Astrocyte (in vitro differentiated cells and primary cell): ENCODE results near the gene SMPD3. TPM values are rescaled to one million over a fixed set of nuclear protein-coding genes. Genes with fewer than 3 reads are reported as not detected.

Experiments used
- DNase-seq: peaks from one replicate; pipeline ENCODE4 v3.0.0-alpha.2; 2010; ENCODE audit warnings: low read depth
- FAIRE-seq: peaks from 2 replicates; lab custom pipeline; 2011; peaks lifted over from hg19 to GRCh38; lab: Jason Lieb, UNC
- H2AFZ ChIP-seq: 2 replicates; pipeline ENCODE4 v1.6.0; 2012; ENCODE audit warnings: low read depth, low read length, inconsistent platforms
- H3K27ac ChIP-seq: 2 replicates; pipeline ENCODE4 v1.5.1; 2011; ENCODE audit warnings: low read depth, low read length, inconsistent platforms
- H3K27me3 ChIP-seq: 2 replicates; pipeline ENCODE4 v1.6.0; 2011; ENCODE audit warnings: low read length, inconsistent platforms; ENCODE audit not compliant: insufficient read depth
- H3K36me3 ChIP-seq: 2 replicates; pipeline ENCODE4 v1.5.1; 2011; ENCODE audit warnings: low read length, inconsistent platforms; ENCODE audit not compliant: insufficient read depth
- H3K4me1 ChIP-seq: 2 replicates; pipeline ENCODE4 v1.5.1; 2011; ENCODE audit warnings: low read length, inconsistent platforms; ENCODE audit not compliant: insufficient read depth
- H3K4me2 ChIP-seq: 2 replicates; pipeline ENCODE4 v1.6.0; 2012; ENCODE audit warnings: low read length, inconsistent platforms
- H3K4me3 ChIP-seq: 2 replicates; pipeline ENCODE4 v1.5.1; 2011; ENCODE audit warnings: low read depth, mild to moderate bottlenecking, low read length, inconsistent platforms; ENCODE audit not compliant: insufficient read depth
- H3K79me2 ChIP-seq: 2 replicates; pipeline ENCODE4 v1.6.0; 2012; ENCODE audit warnings: mild to moderate bottlenecking, low read length, inconsistent platforms; ENCODE audit not compliant: insufficient read depth
- H3K9ac ChIP-seq: 2 replicates; pipeline ENCODE4 v1.6.0; 2012; ENCODE audit warnings: mild to moderate bottlenecking, low read length, inconsistent platforms
- H3K9me3 ChIP-seq: 2 replicates; pipeline ENCODE4 v1.5.1; 2012; ENCODE audit warnings: low read depth, mild to moderate bottlenecking, low read length, inconsistent platforms; ENCODE audit not compliant: insufficient read depth
- H4K20me1 ChIP-seq: 2 replicates; pipeline ENCODE4 v1.6.0; 2012; ENCODE audit warnings: low read length, inconsistent platforms; ENCODE audit not compliant: insufficient read depth
- H3K27ac Mint-ChIP-seq: one replicate; pipeline ENCODE4 v1.8.0; 2021; ENCODE audit warnings: mild to moderate bottlenecking, mixed read lengths; ENCODE audit not compliant: unreplicated experiment
- H3K27me3 Mint-ChIP-seq: one replicate; pipeline ENCODE4 v1.8.0; 2021; ENCODE audit warnings: low read depth, mixed read lengths; ENCODE audit not compliant: unreplicated experiment
- H3K36me3 Mint-ChIP-seq: one replicate; pipeline ENCODE4 v1.8.0; 2021; ENCODE audit warnings: low read depth, mixed read lengths; ENCODE audit not compliant: unreplicated experiment
- H3K4me1 Mint-ChIP-seq: one replicate; pipeline ENCODE4 v1.8.0; 2021; ENCODE audit warnings: low read depth, mixed read lengths; ENCODE audit not compliant: unreplicated experiment
- H3K4me3 Mint-ChIP-seq: one replicate; pipeline ENCODE4 v1.8.0; 2021; ENCODE audit warnings: mild to moderate bottlenecking, moderate library complexity, mixed read lengths; ENCODE audit not compliant: unreplicated experiment
- H3K9me3 Mint-ChIP-seq: one replicate; pipeline ENCODE4 v1.8.0; 2021; ENCODE audit warnings: mild to moderate bottlenecking, mixed read lengths; ENCODE audit not compliant: unreplicated experiment
- CTCF ChIP-seq: IDR thresholded peaks from 2 replicates; pipeline ENCODE4 v1.5.1; 2011; ENCODE audit warnings: low read depth, mild to moderate bottlenecking, inconsistent platforms, low read length, moderate library complexity; ENCODE audit not compliant: insufficient read depth
- EZH2 ChIP-seq: IDR thresholded peaks from 2 replicates; pipeline ENCODE4 v1.6.1; 2012; ENCODE audit warnings: mild to moderate bottlenecking, low read length, inconsistent platforms; ENCODE audit not compliant: insufficient read depth
- total RNA-seq: library from RNA; stranded (reverse); gene quantifications from 2 replicates; pipeline ENCODE4 v1.2.1, GENCODE V29; 2021

SMPD3 gene
- total RNA-seq, 1 donor from 2014 or later: 0.25 TPM

- no peaks in the 10 kb centered on the region for H3K36me3 ChIP-seq
- H3K79me2 ChIP-seq: no peaks in the 10 kb centered on the region
- peak overlapping the region; percentile 47 for H3K27ac Mint-ChIP-seq
- no peaks in the 10 kb centered on the region for H3K27me3 ChIP-seq
- peaks cover 11% of the 10 kb centered on the region for H3K27me3 Mint-ChIP-seq
- peaks cover 18% of the 10 kb centered on the region for H3K4me1 Mint-ChIP-seq
- peaks cover 18% of the 10 kb centered on the region for H3K4me1 ChIP-seq
- no peak overlapping the region for H3K27ac ChIP-seq
- H3K4me2 ChIP-seq: no peak overlapping the region
- no peaks in the 10 kb centered on the region for H3K36me3 Mint-ChIP-seq
- H2AFZ ChIP-seq: no peak overlapping the region
- peaks cover 1% of the 10 kb centered on the region for H3K9me3 Mint-ChIP-seq
- H3K9me3 ChIP-seq: no peaks in the 10 kb centered on the region
- no peak for DNase-seq
- TF ChIP-seq EZH2: no peak
- no peak for TF ChIP-seq CTCF
- no peaks in the 10 kb centered on the region for H4K20me1 ChIP-seq
- no peak overlapping the region for H3K9ac ChIP-seq
- no peak overlapping the region for H3K4me3 ChIP-seq
- no peak for FAIRE-seq
- H3K4me3 Mint-ChIP-seq: no peak overlapping the region
Measured at GRCh38 chr16:68397710-68398201, 50.6 kb downstream of the SMPD3 start.

- H3K9ac ChIP-seq: no peak overlapping the region
- FAIRE-seq (peak; percentile 79), DNase-seq (peak; percentile 23)
- peaks cover 12% of the 10 kb centered on the region for H3K27me3 Mint-ChIP-seq
- no peaks in the 10 kb centered on the region for H3K27me3 ChIP-seq
- no peak overlapping the region for H3K27ac Mint-ChIP-seq
- no peak for TF ChIP-seq EZH2
- peak; percentile 53 for TF ChIP-seq CTCF
- no peaks in the 10 kb centered on the region for H4K20me1 ChIP-seq
- H3K36me3 Mint-ChIP-seq: no peaks in the 10 kb centered on the region
- no peak overlapping the region for H3K4me2 ChIP-seq
- peaks cover 5% of the 10 kb centered on the region for H3K4me1 ChIP-seq
- H3K79me2 ChIP-seq: no peaks in the 10 kb centered on the region
- no peak overlapping the region for H3K27ac ChIP-seq
- H2AFZ ChIP-seq: no peak overlapping the region
- no peak overlapping the region for H3K4me3 Mint-ChIP-seq
- H3K4me3 ChIP-seq: no peak overlapping the region
- H3K4me1 Mint-ChIP-seq: peaks cover 7% of the 10 kb centered on the region
- H3K9me3 ChIP-seq: no peaks in the 10 kb centered on the region
- H3K36me3 ChIP-seq: no peaks in the 10 kb centered on the region
- peaks cover 1% of the 10 kb centered on the region for H3K9me3 Mint-ChIP-seq
Measured at GRCh38 chr16:68396481-68396880, 51.8 kb downstream of the SMPD3 start.

GRCh38 chr16:68395815-68396214 lies 52.5 kb downstream of the SMPD3 start:
- peak overlapping the region; percentile 10 for H3K27ac Mint-ChIP-seq
- Histone ChIP-seq H3K9me3 (no peaks in the 10 kb centered on the region), H2AFZ (no peak overlapping the region), H3K36me3 (no peaks in the 10 kb centered on the region), H3K4me2 (no peak overlapping the region), H3K27ac (no peak overlapping the region), H3K79me2 (no peaks in the 10 kb centered on the region), H3K4me3 (no peak overlapping the region), H4K20me1 (no peaks in the 10 kb centered on the region), H3K9ac (no peak overlapping the region), H3K4me1 (no peaks in the 10 kb centered on the region), H3K27me3 (no peaks in the 10 kb centered on the region)
- H3K27me3 Mint-ChIP-seq: peaks cover 15% of the 10 kb centered on the region
- no peak overlapping the region for H3K4me3 Mint-ChIP-seq
- peaks cover 7% of the 10 kb centered on the region for H3K4me1 Mint-ChIP-seq
- FAIRE-seq (no peak), DNase-seq (no peak)
- no peak for TF ChIP-seq EZH2
- no peak for TF ChIP-seq CTCF
- H3K9me3 Mint-ChIP-seq: peaks cover 1% of the 10 kb centered on the region
- no peaks in the 10 kb centered on the region for H3K36me3 Mint-ChIP-seq
